ENCODE measurements around the gene PTAR1.

GRCh38 chr9:69759021-69759420 lies 790 bp downstream of the PTAR1 start:
- no peak for TF ChIP-seq EZH2phosphoT487 (IDR thresholded peaks at IDR 0.05)
- TF ChIP-seq CTCF (IDR thresholded peaks at IDR 0.05): no peak
- no peak for TF ChIP-seq EZH2 (IDR thresholded peaks at IDR 0.05)
